Measurements from ENCODE around the gene SOX5. TPM values are rescaled to one million over a fixed set of nuclear protein-coding genes. Genes with fewer than 3 reads are reported as not detected.

The SOX5 gene
- total and polyA plus RNA-seq, 2 experiments from 2014 or later, result 1.0 to 4.7 TPM

GRCh38 chr12:23655112-23655511, 294.4 kb downstream of the SOX5 start:
- Mint-ChIP-seq H3K9me3 (no peaks in the 10 kb centered on the region; the same call in 2 of the 3 replicates), H3K36me3 (ENCODE audit: low read depth) (no peaks in the 10 kb centered on the region), H3K27ac (no peak overlapping the region), H3K4me3 (no peak overlapping the region), H3K4me1 (no peaks in the 10 kb centered on the region), H3K27me3 (ENCODE audit: insufficient read depth, low read depth, poor library complexity) (peaks cover 2% of the 10 kb centered on the region)
- Histone ChIP-seq H3K4me3 (no peak overlapping the region), H4K20me1 (replicated peaks; ENCODE audit: insufficient read depth) (no peaks in the 10 kb centered on the region), H3K36me3 (ENCODE audit: insufficient read depth) (no peaks in the 10 kb centered on the region), H3K4me1 (ENCODE audit: insufficient read depth) (no peaks in the 10 kb centered on the region), H3K4me2 (no peak overlapping the region), H3K27ac (ENCODE audit: low read depth) (no peak overlapping the region), H2AFZ (no peak overlapping the region), H3F3A (replicated peaks; ENCODE audit: low read depth) (no peaks in the 10 kb centered on the region), H3K79me2 (replicated peaks; ENCODE audit: insufficient read depth) (no peaks in the 10 kb centered on the region), H3K9me2 (ENCODE audit: insufficient read depth) (no peaks in the 10 kb centered on the region), H3K27me3 (ENCODE audit: insufficient read depth) (no peaks in the 10 kb centered on the region)
- DNase-seq (ENCODE audit: low spot score) (no peak), ATAC-seq (no peak)
- TF ChIP-seq EZH2 (IDR thresholded peaks at IDR 0.05; ENCODE audit: low read depth, unreplicated experiment), result no peak
- TF ChIP-seq CTCF (conservative IDR thresholded peaks at IDR 0.05; ENCODE audit: low read depth in 2 of 2), result no peak
- no peak for TF ChIP-seq EZH2phosphoT487 (IDR thresholded peaks at IDR 0.05; ENCODE audit: unreplicated experiment)
- TF ChIP-seq ZNF331 (CRISPR knock-in tag; IDR thresholded peaks at IDR 0.05; ENCODE audit: low read depth), result no peak
- no peak for TF ChIP-seq ETS1 (IDR thresholded peaks at IDR 0.05)
- TF ChIP-seq JUNB (IDR thresholded peaks at IDR 0.05; ENCODE audit: unreplicated experiment), result no peak
- no peak for TF ChIP-seq POLR2AphosphoS5 (IDR thresholded peaks at IDR 0.05; ENCODE audit: low read depth)

- no peaks in the 10 kb centered on the region for H4K20me1 ChIP-seq (replicated peaks; ENCODE audit: insufficient read depth)
- peaks cover 2% of the 10 kb centered on the region for H3K27me3 Mint-ChIP-seq (ENCODE audit: insufficient read depth, low read depth, poor library complexity)
- H3K4me2 ChIP-seq, result no peak overlapping the region
- 0 out of 3 replicates have a peak, but pooled peaks cover under 1% of the 10 kb centered on the region for H3K4me1 Mint-ChIP-seq
- DNase-seq (ENCODE audit: low spot score) (no peak), ATAC-seq (no peak)
- H3K27ac Mint-ChIP-seq, result no peak overlapping the region
- peaks cover under 1% of the 10 kb centered on the region; the same call in 1 of the 3 replicates for H3K36me3 Mint-ChIP-seq (ENCODE audit: low read depth)
- H3K79me2 ChIP-seq (replicated peaks; ENCODE audit: insufficient read depth), result no peaks in the 10 kb centered on the region
- H2AFZ ChIP-seq, result no peak overlapping the region
- peaks cover 9% of the 10 kb centered on the region; the same call in 2 of the 3 replicates for H3K9me3 Mint-ChIP-seq
- H3K27me3 ChIP-seq (ENCODE audit: insufficient read depth), result no peaks in the 10 kb centered on the region
- no peaks in the 10 kb centered on the region; the same call in 1 of the 2 replicates for H3K9me2 ChIP-seq (ENCODE audit: insufficient read depth)
- no peaks in the 10 kb centered on the region for H3K4me1 ChIP-seq (ENCODE audit: insufficient read depth)
- no peaks in the 10 kb centered on the region for H3K36me3 ChIP-seq (ENCODE audit: insufficient read depth)
- no peak overlapping the region for H3K4me3 ChIP-seq
- no peaks in the 10 kb centered on the region for H3F3A ChIP-seq (replicated peaks; ENCODE audit: low read depth)
- H3K4me3 Mint-ChIP-seq, result no peak overlapping the region
- H3K27ac ChIP-seq (ENCODE audit: low read depth), result no peak overlapping the region
- TF ChIP-seq POLR2AphosphoS5 (IDR thresholded peaks at IDR 0.05; ENCODE audit: low read depth) (no peak), ZNF462 (CRISPR knock-in tag; IDR thresholded peaks at IDR 0.05) (no peak), CREB1 (CRISPR knock-in tag; IDR thresholded peaks at IDR 0.05; ENCODE audit: low read depth) (no peak)
Measured at GRCh38 chr12:23648546-23648945, 300.9 kb downstream of the SOX5 start.
